HepG2 (cell line): ENCODE results near the gene SPATA25. TPM values are rescaled to one million over a fixed set of nuclear protein-coding genes. Genes with fewer than 3 reads are reported as not detected.

ENCODE experiments used
- CBX5 ChIP-seq: sonication (generic); formaldehyde crosslinking; IDR thresholded peaks from 2 replicates; pipeline ENCODE4 v1.4.0; 2020; ENCODE audit warnings: missing genetic modification reagents, borderline replicate concordance
- ELF3 ChIP-seq: IDR thresholded peaks from 2 replicates; pipeline ENCODE4 v1.6.1; 2016; ENCODE audit warnings: missing genetic modification reagents, missing compliant biosample characterization
- GLI4 ChIP-seq: sonication (generic); formaldehyde crosslinking; IDR thresholded peaks from 2 replicates; pipeline ENCODE4 v1.5.1; 2020; ENCODE audit warnings: missing genetic modification reagents, mild to moderate bottlenecking, moderate library complexity, borderline replicate concordance
- HBP1 ChIP-seq: IDR thresholded peaks from 2 replicates; pipeline ENCODE4 v1.6.1; 2016; ENCODE audit warnings: low read depth, control low read depth
- HDAC1 ChIP-seq: sonication (generic); formaldehyde crosslinking; IDR thresholded peaks from 2 replicates; pipeline ENCODE4 v1.5.1; 2020; ENCODE audit warnings: mild to moderate bottlenecking, missing genetic modification reagents
- HIC2 ChIP-seq: sonication (generic); formaldehyde crosslinking; IDR thresholded peaks from 2 replicates; pipeline ENCODE4 v1.9.0; 2022; ENCODE audit warnings: low read depth, missing genetic modification reagents
- MED1 ChIP-seq: sonication (generic); formaldehyde crosslinking; IDR thresholded peaks from 2 replicates; pipeline ENCODE4 v1.4.0; 2020; ENCODE audit warnings: missing genetic modification reagents
- MTF2 ChIP-seq: sonication (generic); formaldehyde crosslinking; IDR thresholded peaks from 2 replicates; pipeline ENCODE4 v1.5.0; 2020; ENCODE audit warnings: missing genetic modification reagents, borderline replicate concordance
- POLR2A ChIP-seq, 2 experiments: IDR thresholded peaks; 2 replicates each; pipeline ENCODE4 v1.6.1; 2011; ENCODE audit warnings: low read depth in 2 of 2, low read length in 2 of 2, mild to moderate bottlenecking in 1 of 2, moderate library complexity in 1 of 2; ENCODE audit not compliant: insufficient read depth in 1 of 2
- PTBP1 ChIP-seq: fragments of 200-400 bp; formaldehyde crosslinking; IDR thresholded peaks from 2 replicates; pipeline ENCODE4 v1.6.1; 2018; ENCODE audit warnings: low read length, low read depth; ENCODE audit not compliant: poor library complexity, severe bottlenecking
- SIN3A ChIP-seq: IDR thresholded peaks from 2 replicates; pipeline ENCODE4 v1.6.1; 2011; ENCODE audit warnings: low read depth, mild to moderate bottlenecking, control low read depth, low read length, borderline replicate concordance
- SP4 ChIP-seq: sonication (generic); formaldehyde crosslinking; IDR thresholded peaks from 2 replicates; pipeline ENCODE4 v1.8.1; 2023; ENCODE audit warnings: mild to moderate bottlenecking, missing genetic modification reagents
- SYNCRIP ChIP-seq: fragments of 200-400 bp; formaldehyde crosslinking; IDR thresholded peaks from 2 replicates; pipeline ENCODE4 v1.6.1; 2018; ENCODE audit warnings: mild to moderate bottlenecking, low read depth, low read length; ENCODE audit not compliant: insufficient read depth
- TAF1 ChIP-seq: sonication (generic); formaldehyde crosslinking; IDR thresholded peaks from 2 replicates; pipeline ENCODE4 v1.4.0; 2020; ENCODE audit warnings: missing genetic modification reagents
- ZBTB14 ChIP-seq: sonication (generic); formaldehyde crosslinking; IDR thresholded peaks from 2 replicates; pipeline ENCODE4 v1.4.0; 2020; ENCODE audit warnings: missing genetic modification reagents
- ZBTB34 ChIP-seq: sonication (generic); formaldehyde crosslinking; IDR thresholded peaks from 2 replicates; pipeline ENCODE4 v1.8.0; 2022; ENCODE audit warnings: mild to moderate bottlenecking, missing genetic modification reagents
- ZFP36L2 ChIP-seq: sonication (generic); formaldehyde crosslinking; IDR thresholded peaks from 2 replicates; pipeline ENCODE4 v1.4.0; 2020; ENCODE audit warnings: missing genetic modification reagents
- ZNF276 ChIP-seq: sonication (generic); formaldehyde crosslinking; IDR thresholded peaks from 2 replicates; pipeline ENCODE4 v1.4.0; 2020; ENCODE audit warnings: mild to moderate bottlenecking, low read depth, missing genetic modification reagents
- ZNF484 ChIP-seq: sonication (generic); formaldehyde crosslinking; IDR thresholded peaks from 2 replicates; pipeline ENCODE4 v1.5.1; 2020; ENCODE audit warnings: mild to moderate bottlenecking, low read depth, missing genetic modification reagents, borderline replicate concordance
- ZNF691 ChIP-seq: sonication (generic); formaldehyde crosslinking; IDR thresholded peaks from 2 replicates; pipeline ENCODE4 v1.4.0; 2020; ENCODE audit warnings: missing genetic modification reagents, low read depth, mild to moderate bottlenecking, borderline replicate concordance
- polyA plus RNA-seq, 8 experiments: library from polyadenylated mRNA; depleted of rRNA in 3 of 8; stranded (reverse) in 7 of 8; unstranded in 1 of 8; fragments of >200 nt; fragmentation: Illumina TruSeq in 4 of 8; extraction: Trizol in 4 of 8; gene quantifications; 2 replicates each; pipeline versions ENCODE4 v1.2.1 to v1.2.3, GENCODE V29; 2011 to 2016; ENCODE audit warnings: low read depth in 4 of 8, missing spikeins in 1 of 8, mixed read lengths in 1 of 8; ENCODE audit not compliant: insufficient read depth in 1 of 8
- total RNA-seq, 5 experiments: library from RNA; depleted of rRNA; stranded (reverse); fragments of >200 nt; fragmentation: Illumina TruSeq; extraction: Trizol; gene quantifications; 2 replicates each; pipeline ENCODE4 v1.2.3, GENCODE V29; 2016; ENCODE audit warnings: low read depth in 1 of 5

The SPATA25 gene
- total and polyA plus RNA-seq, 2 of the 13 experiments (the other 11 are each of a cell fraction or from before 2014, with no cell fraction given): 4.8 to 7.6 TPM

- TF ChIP-seq ZNF276: no peak
- TF ChIP-seq ZBTB34 (CRISPR knock-in tag): no peak
- no peak; the same call in 1 of the 2 replicates for TF ChIP-seq HDAC1 (CRISPR knock-in tag)
- TF ChIP-seq HIC2 (CRISPR knock-in tag): no peak
- TF ChIP-seq SYNCRIP: no peak
- TF ChIP-seq ZFP36L2 (CRISPR knock-in tag): no peak
- 0 out of 2 replicates have a peak, but pooled peaks have one; percentile 73 for TF ChIP-seq ZNF691 (CRISPR knock-in tag)
- TF ChIP-seq POLR2A (IDR thresholded peaks at IDR 0.05; ENCODE audit: insufficient read depth in 1 of 2, low read depth in 2 of 2, low read length in 2 of 2): peak in 1 of 2 experiments; percentile 73; a peak in 3 of 4 replicates
- TF ChIP-seq PTBP1: peak; percentile 83
- no peak for TF ChIP-seq MED1 (CRISPR knock-in tag)
- no peak for TF ChIP-seq MTF2 (CRISPR knock-in tag)
- no peak for TF ChIP-seq GLI4 (CRISPR knock-in tag)
- TF ChIP-seq ZNF484: 0 out of 2 replicates have a peak, but pooled peaks have one; percentile 27
- TF ChIP-seq SP4 (CRISPR knock-in tag): 0 out of 2 replicates have a peak, but pooled peaks have one; percentile 62
- TF ChIP-seq ZBTB14 (CRISPR knock-in tag): no peak
- no peak for TF ChIP-seq ELF3 (CRISPR knock-in tag)
- peak; percentile 29; the same call in 1 of the 2 replicates for TF ChIP-seq SIN3A
- no peak for TF ChIP-seq CBX5 (CRISPR knock-in tag)
- no peak for TF ChIP-seq HBP1 (CRISPR knock-in tag)
- no peak for TF ChIP-seq TAF1 (CRISPR knock-in tag)
Observed at GRCh38 chr20:45911486-45912343, 24.3 kb upstream of the SPATA25 start, which contains the start of gene PLTP (continued).
